LoVo (cell line): ENCODE results near the gene CLEC18C.
"Not testable (repeated sequence)": the region's sequence is repeated elsewhere in the genome, so short reads cannot be mapped to it uniquely, and the experiment has no call there.

Experiments used
- DNase-seq: peaks from one replicate; pipeline ENCODE4 v3.0.0-alpha.2; 2016; ENCODE audit warnings: low spot score

CLEC18C gene

DNA sequence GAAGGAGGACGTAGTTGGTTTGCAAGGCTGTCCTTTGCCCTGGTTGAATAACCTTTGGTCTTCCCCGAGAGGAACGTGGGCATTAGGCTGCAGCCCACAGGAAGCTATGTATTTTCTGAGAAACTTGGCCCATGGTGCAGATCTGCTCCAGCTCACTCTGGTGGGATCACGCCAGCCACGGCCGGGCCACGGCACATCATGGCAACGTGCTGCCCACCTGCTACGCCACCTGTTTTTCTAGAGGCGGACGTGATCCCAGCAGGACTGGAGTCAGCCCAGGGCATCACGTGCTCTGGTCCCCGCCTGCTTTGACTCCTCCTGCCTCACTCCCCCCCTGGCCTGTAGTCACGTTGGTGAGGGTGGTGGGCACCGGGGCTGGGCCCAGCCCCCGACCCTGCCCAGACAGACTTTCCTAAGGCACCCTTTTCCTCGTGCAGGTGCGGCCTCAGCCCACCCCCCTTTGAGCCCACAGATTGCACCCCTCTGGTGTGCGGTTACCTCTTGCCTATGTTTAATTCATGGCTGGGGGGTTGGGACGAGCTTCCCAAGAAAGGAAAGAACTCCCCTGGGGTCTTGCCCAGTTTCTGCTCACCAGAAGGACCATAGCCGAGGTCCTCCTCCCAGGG lies at the start of gene CLEC18C:
Gene CLEC18C (plus strand): TSS at position 576 of the 626 bp plus-strand sequence. CDS start 492 bp downstream, outside the sequence.
- DNase-seq = not testable (repeated sequence)

GRCh38 chr16:70123822-70124221 lies 49.8 kb upstream of the CLEC18C start:
- DNase-seq = not testable (repeated sequence)

GRCh38 chr16:70126226-70126625 lies 47.4 kb upstream of the CLEC18C start:
- not testable (repeated sequence) for DNase-seq

GRCh38 chr16:70127706-70128105 lies 45.9 kb upstream of the CLEC18C start:
- not testable (repeated sequence) for DNase-seq

- not testable (repeated sequence) for DNase-seq
These were observed 44.7 kb upstream of the CLEC18C start for GRCh38 chr16:70128844-70129243.

- DNase-seq = not testable (repeated sequence)
These were observed 37.8 kb upstream of the CLEC18C start for GRCh38 chr16:70135796-70136195.

- not testable (repeated sequence) for DNase-seq
These were observed 37.0 kb upstream of the CLEC18C start for GRCh38 chr16:70136595-70136994.

DNA sequence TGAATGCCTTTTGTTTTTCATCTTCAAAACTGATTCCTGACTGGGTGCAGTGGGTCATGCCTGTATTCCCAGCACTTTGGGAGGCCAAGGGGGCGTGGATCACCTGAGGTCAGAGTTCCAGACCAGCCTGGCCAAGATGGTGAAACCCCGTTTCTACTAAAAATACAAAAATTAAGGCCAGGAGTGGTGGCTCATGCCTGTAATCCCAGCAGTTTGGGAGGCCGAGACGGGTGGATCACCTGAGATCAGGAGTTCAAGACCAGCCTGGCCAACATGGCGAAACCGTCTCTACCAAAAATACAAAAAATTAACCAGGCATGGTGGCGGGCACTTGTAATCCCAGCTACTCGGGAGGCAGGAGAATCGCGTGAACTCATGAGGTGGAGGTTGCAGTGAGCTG lies 30.8 kb upstream of the CLEC18C start:
- DNase-seq = not testable (repeated sequence)

- not testable (repeated sequence) for DNase-seq
These were observed 30.2 kb upstream of the CLEC18C start for GRCh38 chr16:70143231-70143895.

- DNase-seq = not testable (repeated sequence)
These were observed 25.7 kb upstream of the CLEC18C start for GRCh38 chr16:70147853-70148252.

- DNase-seq = not testable (repeated sequence)
These were observed 25.1 kb upstream of the CLEC18C start for GRCh38 chr16:70148453-70148852.

DNA sequence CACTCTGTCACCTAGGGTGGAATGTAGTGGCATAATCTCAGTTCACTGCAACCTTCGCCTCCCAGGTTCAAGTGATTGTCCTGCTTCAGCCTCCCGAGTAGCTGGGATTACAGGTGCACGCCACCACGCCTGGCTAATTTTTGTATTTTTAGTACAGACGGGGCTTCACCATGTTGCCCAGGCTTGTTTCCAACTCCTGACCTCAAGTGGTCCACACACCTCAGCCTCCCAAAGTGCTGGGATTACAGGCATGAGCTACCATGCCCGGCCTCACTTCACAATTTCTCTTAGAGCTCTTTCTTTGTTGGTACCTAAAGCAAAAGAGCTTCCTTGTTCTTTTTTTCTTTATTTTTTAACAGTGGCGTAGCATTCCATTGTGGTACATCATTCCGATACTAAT lies 24.3 kb upstream of the CLEC18C start:
- DNase-seq = not testable (repeated sequence)

DNA sequence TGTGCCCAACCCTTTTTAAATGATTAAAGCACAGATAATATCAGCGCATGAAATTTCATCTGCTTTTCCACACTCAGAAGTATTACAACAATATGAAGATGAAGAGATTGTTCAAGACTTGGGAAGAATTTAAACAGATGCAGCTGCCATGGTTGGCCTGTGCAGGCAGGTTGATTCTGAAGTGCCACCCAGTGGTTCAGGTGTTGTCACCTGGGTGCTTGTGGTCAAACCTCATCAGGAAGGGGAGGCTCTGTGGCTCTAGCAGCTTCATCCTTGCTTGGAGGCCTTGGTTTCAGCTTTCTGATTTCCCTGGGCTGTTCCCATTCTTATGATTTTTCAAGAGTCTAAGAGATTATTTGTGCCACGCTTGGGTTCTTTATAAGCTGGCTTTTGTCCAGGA lies 22.2 kb upstream of the CLEC18C start:
- DNase-seq = no peak

DNA sequence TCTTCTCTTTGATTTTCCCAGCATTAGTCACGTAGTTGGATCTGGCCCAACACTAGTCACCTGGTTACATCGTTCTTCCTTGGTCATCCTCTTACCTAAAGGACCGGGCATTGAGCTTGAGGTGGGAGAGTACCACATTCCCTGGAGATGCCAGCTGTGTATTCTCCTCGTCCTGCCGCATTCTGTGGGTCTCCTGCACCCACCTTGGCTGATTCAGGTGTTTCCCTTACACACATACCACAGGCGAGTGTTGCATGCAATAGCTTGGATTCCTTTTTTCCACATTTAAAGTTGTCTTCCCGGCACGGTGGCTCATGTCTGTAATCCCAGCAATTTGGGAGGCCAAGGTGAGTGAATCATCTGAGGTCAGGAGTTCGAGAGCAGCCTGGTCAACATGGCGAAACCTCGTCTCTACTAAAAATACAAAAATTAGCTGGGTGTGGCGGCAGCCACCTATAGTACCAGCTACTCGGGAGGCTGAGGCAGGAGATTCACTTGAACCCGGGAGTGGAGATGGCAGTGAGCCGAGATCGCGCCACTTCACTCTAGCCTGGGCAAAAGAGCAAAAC lies 21.6 kb upstream of the CLEC18C start:
- DNase-seq = no peak

GRCh38 chr16:70152578-70153302 lies 20.8 kb upstream of the CLEC18C start:
- DNase-seq = no peak

- not testable (repeated sequence) for DNase-seq
These were observed 18.9 kb upstream of the CLEC18C start for GRCh38 chr16:70154736-70155135.

DNA sequence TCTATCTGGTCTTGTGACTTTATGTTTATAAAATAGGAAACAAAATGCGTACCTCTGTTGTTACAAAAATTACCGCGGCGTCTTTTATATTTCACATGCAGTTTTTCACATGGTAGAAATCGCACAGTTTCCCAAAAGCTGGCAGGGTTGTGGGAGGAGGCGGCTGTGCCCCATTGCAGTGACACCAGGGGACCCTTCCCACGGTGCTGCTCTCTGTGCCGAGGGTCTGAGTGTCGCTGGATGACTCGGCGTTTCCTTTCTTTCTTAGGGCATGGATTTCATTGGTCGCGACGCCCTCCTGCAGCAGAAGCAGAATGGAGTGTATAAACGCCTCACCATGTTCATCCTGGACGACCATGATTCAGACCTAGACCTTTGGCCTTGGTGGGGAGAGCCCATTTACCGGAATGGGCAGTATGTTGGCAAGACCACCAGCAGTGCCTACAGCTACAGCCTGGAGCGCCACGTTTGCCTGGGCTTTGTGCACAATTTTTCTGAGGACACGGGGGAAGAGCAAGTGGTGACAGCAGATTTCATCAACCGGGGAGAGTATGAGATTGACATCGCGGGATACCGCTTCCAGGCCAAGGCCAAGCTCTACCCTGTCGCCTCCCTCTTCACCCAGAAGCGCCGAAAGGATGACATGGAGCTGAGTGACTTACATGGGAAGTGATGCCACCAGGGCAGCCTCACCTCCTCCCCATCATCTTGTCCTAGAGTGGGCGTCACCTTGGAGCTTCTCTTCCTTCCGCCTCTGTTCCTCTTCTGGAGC lies 17.2 kb upstream of the CLEC18C start:
- no peak for DNase-seq

GRCh38 chr16:70157105-70157476 lies 16.5 kb upstream of the CLEC18C start:
- DNase-seq = no peak

- DNase-seq = no peak
These were observed 15.9 kb upstream of the CLEC18C start for GRCh38 chr16:70157477-70158260.

DNA sequence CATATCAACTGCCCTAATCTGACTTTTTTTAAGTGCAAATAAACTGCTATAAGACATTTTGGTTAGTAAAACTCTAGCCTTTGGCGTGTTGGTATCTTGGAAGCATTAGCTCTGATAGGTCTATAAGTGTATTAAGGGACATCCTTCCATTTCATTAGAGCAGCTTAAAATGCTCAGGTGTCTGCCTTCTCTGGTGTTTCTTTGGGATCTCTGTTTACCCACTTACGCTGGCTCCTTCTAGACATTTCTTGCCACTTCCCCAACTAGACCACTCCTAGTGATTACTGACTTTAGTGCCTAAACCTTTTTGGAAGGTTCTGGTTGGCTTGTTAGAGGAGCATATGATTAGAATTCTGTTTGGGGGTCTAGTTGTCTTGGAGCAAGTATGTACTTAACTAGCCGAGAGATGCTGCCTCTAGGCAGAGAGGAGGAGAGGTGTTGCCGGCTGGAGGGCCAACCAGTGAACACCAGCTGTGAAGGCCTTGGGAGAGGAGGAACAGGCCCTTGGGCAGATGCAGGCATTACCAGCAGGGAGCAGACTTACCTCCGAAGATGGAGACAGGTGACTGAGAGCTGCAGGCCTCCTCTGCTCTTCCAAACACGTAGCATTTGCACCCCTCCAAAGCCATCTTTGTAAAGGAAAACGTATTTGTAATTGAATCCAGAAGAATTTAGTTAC lies 15.2 kb upstream of the CLEC18C start:
- no peak for DNase-seq
